NCI-H2081 (cell line): ENCODE data around the gene CAMK2D.

Source experiments
- DNase-seq, 2 experiments: peaks; one replicate each; lab custom pipeline; 2025; lab: John Stamatoyannopoulos, UW

Gene CAMK2D

GRCh38 chr4:113524096-113524495 lies 237.4 kb downstream of the CAMK2D start:
- no peak for DNase-seq

GRCh38 chr4:113522433-113522832 lies 239.1 kb downstream of the CAMK2D start:
- no peak for DNase-seq

DNA sequence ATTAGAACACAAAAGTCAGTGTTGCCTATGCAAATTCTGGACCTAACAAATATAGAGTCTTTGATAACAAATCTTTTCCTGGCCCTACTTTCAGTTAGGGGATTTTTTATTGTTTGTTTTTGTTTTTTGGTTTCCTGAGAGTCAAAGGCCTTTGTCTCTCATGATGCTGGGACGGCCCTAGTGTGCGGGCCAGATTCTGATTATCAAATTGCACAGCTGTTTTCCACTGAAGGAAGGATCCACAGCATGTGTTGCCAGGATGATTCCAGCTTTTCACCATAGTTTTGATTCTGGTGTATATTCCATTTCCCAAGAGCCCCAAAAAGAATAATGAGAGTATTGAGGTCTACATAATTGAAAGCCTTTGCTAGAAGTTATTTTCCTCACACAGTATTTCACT lies 248.2 kb downstream of the CAMK2D start:
- DNase-seq, result no peak

DNA sequence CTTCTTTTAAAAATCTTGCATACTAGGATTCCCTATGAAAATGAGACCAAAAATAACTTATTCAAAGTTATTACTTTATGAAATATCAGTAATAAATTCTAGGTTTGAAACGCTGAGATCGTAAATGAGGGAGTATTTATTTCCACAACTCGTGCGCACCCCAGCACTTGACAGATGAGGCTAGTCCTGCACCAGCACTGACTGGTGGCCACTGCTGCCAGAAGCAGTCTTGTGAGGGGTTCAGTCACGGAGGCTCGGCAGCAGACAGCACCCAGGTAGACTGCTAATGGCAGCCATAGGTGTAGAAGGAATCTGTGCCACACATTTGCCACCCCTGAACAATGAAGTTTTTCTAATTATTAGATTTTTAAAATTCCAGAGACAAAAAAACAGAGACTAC lies 248.7 kb downstream of the CAMK2D start:
- DNase-seq, result no peak

DNA sequence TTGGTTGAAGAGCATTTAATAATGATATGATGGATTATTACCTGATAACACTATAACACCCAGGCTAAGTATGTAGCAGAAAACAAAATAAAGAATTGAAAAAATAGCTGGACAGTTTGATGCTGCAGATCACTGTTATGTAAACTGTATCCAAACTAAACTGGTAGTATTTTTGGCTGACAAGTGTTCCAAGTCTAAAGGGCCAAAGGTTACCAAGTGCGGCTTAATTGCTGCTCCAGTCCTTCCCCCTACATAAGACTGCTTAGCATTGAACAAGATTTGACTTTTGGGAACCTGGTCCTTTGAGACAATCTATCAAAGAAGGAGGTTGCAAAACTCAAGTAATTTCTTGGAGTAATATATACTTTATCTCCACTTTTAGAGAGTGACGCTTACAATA lies 249.6 kb downstream of the CAMK2D start:
- no peak for DNase-seq

- no peak for DNase-seq
Observed at GRCh38 chr4:113509851-113510250, 251.7 kb downstream of the CAMK2D start.

DNA sequence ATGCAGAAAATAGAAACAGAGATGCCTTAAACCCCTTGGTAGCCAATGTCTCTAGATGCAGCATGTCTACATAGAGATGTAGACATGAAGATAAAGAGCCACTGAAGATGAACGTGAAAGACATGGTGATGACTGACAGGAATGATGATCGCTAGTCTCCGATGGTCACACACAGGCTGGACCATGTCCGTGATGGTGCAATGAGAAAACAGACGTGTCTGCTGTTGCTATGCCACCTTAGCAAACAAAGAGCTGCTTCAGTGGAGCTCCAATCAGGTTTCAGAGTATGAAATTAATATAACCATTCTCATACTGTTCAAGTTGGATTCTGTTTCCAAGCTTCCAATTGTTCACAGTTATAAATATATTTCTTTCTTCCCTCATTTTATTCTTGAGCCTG lies 256.5 kb downstream of the CAMK2D start:
- DNase-seq, result no peak

DNA sequence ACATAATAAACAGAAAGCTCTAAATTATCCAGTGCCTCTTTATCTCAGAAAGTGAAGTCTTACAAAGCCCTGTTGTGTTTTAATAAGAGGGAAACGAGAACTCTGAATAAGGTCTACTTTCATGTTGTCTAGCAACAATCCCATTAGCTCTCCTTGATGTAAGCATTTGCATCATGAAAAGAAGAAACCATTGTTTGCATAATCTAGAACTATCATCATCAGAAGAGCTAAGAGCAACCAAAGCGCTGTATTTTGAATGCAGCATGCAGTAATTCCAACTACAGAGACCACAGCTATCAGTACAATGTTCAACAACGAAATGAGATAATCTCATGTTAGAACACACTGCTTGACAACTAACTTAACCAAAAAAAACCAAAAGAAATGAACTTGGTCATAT lies 257.1 kb downstream of the CAMK2D start:
- no peak for DNase-seq

DNA sequence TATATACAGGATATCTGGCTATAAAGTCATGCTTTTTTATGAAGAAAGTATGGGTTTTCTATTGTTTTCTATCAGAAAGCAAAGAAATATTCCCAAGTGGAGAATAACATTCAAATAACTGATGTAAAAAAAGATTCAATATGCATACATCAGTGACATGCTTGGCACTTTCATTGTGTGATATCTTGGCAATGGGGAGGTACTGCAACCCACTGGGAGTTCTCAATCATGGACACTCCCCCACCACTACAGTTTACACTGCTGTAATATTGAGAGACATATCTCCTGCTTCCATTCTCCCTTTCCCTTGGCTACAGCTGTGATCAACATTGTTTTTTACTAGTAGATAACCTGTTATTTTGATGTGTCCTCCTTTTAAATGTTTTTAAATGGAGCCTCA lies 257.8 kb downstream of the CAMK2D start:
- no peak for DNase-seq

GRCh38 chr4:113502906-113503305 lies 258.6 kb downstream of the CAMK2D start:
- DNase-seq, result no peak

- DNase-seq, result no peak
Observed at GRCh38 chr4:113502476-113502875, 259.1 kb downstream of the CAMK2D start.

DNA sequence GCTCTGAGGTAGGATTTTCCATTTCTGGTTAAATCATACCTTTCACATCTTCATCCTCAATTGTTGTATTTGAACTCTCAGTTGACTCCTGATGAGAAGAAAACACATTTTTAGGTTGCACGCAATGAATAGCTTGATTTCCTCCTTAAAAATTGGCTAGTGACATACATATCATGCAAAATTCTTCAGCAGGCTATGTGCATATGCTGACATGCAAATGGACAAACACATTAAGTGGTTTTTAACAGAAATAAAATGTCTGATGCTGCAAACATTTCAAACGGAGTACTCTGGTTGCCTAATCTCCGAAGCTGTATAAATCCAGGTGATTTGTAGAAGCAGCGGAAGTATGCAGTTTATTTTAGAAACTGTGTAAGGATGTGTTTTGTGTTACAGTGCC lies 261.1 kb downstream of the CAMK2D start:
- no peak for DNase-seq

DNA sequence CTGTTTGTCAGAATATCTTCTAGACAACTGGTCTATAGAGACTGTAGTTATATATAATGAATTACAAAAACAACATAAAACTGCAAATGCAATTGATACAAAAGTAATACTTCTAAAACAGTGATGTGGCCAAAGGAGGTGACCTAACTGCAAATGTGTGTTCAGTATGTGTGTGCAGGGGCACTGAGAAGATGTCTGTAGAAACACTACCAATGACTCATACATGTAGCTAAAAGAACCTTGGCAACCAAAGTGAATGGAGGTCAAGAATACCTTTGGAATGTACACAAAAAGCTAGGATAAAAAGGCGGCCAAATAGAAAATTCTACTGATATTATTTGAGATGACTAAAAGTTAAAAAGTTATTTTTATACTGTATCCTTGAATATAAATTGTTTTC lies 261.8 kb downstream of the CAMK2D start:
- DNase-seq, result no peak

DNA sequence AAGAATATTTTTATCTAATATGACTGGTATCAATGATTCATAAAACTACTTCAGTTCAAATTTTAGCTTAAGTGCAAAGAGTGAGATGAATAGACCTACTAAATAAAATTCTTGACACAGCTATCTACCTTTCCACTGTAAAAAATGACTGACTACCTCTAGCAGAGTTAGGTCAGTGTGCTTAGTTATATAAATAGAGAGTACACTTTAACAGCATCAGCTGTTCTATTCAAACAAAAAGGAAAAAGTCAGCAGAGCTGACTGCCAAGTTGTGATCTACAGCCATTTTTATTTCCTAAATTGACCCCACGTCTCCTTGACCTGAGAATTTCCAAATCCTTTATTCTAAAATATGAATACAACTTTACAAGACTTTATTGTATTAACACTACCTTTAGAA lies 262.4 kb downstream of the CAMK2D start:
- peak in 1 of 2 experiments; percentile 7 for DNase-seq

DNA sequence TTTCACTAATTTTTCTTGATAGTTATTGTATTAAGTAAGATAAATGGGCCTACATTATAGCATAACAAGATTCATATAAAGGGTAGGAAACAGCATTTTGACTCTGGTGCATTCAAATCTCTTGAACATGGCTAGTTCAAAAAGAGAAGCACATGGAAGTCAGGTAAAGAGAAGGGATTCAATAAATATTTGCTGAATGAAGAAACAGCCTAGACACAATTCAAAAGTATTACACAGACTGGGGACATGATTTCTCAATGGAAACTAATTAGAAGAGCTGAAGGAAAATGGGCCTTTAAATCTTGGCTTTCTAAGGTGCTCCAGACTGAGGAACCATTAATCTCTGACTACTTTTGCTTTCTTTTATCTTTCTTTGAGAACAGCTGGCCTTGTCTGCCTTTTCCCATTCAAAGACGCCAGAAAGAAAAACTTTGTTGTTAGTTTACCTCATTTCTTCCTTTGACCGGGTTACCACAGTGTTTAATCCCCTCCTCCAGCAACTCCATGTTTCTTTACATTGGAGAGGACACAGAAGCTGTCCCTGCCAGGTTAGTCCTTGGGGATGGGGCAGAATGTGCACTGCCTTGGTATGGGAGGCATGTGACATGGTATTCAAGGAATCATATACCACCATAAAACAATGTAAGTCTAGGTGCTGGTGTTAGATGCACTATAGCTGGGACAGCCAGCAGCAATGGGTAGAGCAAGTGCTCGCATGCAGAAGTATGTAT lies 264.2 kb downstream of the CAMK2D start:
- DNase-seq, result no peak

DNA sequence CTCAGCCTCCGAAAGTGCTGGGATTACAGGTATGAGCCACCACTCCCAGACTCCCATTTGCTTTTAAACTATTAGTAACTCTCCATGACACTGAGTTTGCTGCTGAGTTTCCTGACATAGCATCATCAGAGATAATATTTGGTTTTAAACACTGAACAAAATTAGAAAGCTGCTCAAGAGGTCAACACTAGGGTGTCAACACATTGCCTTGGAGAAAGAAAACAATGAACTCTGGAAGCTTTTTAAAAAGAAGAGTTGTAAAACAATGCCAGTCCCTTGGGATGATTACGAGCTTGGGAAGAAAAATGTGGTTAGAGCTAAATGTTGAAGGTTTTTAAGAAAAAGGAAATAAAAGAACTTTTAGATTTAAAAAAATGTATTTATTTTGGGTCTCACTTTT lies 264.8 kb downstream of the CAMK2D start:
- no peak for DNase-seq

DNA sequence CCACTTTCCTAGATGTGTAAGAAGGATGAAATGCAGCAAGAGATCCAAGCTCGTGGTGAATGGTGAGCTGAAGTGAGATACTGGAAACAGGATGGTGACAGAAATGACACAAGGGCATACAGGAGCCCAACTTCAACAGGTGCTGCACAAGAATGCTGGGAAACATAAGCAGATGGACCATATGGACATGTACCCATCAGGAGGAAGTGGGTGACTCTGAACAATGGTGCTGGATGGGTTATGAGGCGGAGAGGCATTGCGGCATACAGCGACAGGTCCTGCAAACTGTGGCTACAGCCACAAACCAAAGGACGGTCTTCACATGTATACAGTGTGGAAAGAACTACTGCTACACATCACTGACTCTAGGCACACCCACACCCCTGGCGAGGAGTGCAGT lies 265.7 kb downstream of the CAMK2D start:
- no peak for DNase-seq

GRCh38 chr4:113483131-113483530 lies 278.4 kb downstream of the CAMK2D start:
- no peak for DNase-seq

DNA sequence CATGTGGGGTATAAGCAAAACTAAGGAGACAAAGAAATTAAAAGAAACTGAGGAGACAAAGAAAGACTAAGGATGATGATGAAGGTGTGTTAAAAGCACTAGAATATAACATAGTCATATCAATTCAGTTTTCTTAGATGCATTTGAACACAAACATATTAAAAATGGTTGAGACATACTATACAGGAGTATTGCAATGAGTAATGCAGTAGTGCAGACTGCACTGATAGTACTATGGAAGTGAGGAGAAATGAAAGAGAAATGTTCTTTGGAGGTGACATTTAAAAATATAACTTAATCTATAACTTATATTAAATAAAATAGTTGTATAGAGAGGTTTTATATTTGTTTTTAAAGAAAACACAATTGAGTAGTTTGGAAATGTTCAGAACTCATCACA lies 279.2 kb downstream of the CAMK2D start:
- no peak for DNase-seq

DNA sequence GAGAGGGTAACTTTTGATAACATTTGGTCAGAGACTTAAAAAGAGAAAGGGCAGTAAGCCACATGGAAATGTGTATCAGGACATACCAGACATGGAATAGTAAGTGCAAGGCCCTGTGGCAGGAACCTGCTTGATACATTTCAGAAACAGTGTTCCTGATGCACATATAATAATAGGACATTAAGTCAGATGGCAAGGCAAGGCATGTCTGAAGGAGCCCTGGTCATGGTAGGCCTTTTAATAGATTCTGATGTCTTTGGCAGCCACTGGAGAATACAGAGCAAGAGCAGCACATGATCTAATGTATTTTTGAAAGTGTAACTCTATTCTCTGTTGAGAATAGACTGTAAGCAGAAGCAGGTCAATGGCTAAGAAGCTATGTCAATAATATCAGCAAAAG lies 279.7 kb downstream of the CAMK2D start:
- DNase-seq, result no peak

DNA sequence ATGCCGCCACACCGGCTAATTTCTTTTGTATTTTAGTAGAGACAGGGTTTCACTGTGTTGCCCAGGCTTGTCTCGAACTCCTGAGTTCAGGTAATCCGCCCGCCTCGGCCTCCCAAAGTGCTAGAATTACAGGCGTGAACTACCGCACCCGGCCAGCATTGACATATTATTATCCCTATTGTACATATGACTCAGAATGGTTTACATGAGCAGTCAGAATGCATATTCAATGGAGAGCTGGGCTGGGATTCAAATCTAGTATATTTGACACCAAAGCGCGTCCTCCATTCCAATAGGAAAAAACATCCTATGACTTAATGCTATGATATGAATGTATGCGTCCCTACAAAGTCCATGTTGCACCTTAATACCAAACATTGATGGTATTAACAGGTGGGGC lies 281.4 kb downstream of the CAMK2D start:
- no peak for DNase-seq

- DNase-seq, result no peak
Observed at GRCh38 chr4:113478032-113478431, 283.5 kb downstream of the CAMK2D start.

- DNase-seq, result no peak
Observed at GRCh38 chr4:113476800-113477199, 284.7 kb downstream of the CAMK2D start.

GRCh38 chr4:113474017-113474416 lies 287.5 kb downstream of the CAMK2D start:
- no peak for DNase-seq

DNA sequence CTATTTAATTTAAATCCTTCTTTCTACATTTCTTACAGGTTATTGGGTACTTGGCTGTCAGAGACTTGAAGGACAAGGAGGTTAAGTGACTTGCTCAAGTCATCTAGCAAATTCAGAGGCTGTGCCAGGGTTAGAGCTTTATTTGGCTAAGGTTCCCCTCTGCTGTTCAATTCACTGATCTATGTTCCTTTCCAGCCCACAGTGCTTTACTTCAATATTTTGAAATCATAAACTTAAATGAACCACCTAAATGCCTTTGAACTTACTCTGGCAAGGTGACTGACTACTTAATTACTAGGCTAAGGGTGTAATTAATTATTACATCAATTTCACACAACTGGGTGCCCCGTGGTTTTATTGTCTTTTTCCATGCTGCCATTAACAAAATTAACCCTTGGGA lies 288.7 kb downstream of the CAMK2D start:
- no peak for DNase-seq
